Measurements from ENCODE around the gene MLPH.
A peak's percentile ranks its signal among the peaks of the same experiment; 100 is the strongest.

MLPH gene

DNA sequence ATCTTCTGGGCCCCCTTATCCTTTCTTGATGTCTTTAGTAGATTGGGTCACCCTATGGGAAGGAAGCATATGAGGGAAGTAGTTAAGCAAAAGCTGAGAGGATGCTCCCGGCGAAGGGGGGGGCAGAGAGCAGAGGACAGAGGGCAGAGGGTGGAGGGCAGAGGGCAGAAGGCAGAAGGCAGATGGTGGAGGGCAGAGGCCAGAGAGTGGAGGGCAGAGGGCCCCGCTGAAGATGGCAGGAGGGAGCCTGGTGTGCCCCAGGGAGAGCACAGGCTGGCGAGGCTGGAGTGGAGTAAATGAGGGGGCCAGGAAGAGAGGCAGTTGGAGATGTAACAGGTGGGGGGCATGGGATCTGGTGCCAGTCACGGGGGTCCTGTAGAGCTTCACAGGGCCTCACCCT is 7.0 kb downstream of the MLPH start:
- no peak overlapping the region for H2AK5ac ChIP-seq (ENCODE audit: low read length, severe bottlenecking)
- H3K4me2 ChIP-seq (ENCODE audit: low read length, poor library complexity, severe bottlenecking): no peak overlapping the region
- no peak overlapping the region for H3K9ac ChIP-seq (ENCODE audit: low read length)
- H2AFZ ChIP-seq (ENCODE audit: low read depth, low read length): no peak overlapping the region
- H3K23ac ChIP-seq (ENCODE audit: low read length in 2 of 2): no peak overlapping the region
- H4K91ac ChIP-seq (ENCODE audit: low read length): no peak overlapping the region
- peak overlapping the region in 1 of 2 experiments; percentile 51 for H2BK12ac ChIP-seq (ENCODE audit: low read length in 2 of 2)
- H4K8ac ChIP-seq (ENCODE audit: low read length): no peak overlapping the region
- no peak overlapping the region for H3K14ac ChIP-seq (ENCODE audit: low read length in 2 of 2)
- peaks cover 18% of the 10 kb centered on the region for H3K4me1 ChIP-seq (ENCODE audit: control insufficient read depth, insufficient read depth, low read depth, low read length)
- WGBS: 94% methylated on average over 5 of the region's 5 CpGs
- no peaks in the 10 kb centered on the region for H3K27me3 ChIP-seq (ENCODE audit: control insufficient read depth in 1 of 2, insufficient read depth in 1 of 2, low read length in 2 of 2)
- H3K27ac ChIP-seq (ENCODE audit: low read length, poor library complexity, severe bottlenecking): no peak overlapping the region
- H2BK120ac ChIP-seq (ENCODE audit: low read depth, low read length): no peak overlapping the region
- H3K36me3 ChIP-seq (ENCODE audit: control insufficient read depth in 1 of 2, insufficient read depth in 2 of 2, low read depth in 1 of 2, low read length in 2 of 2): peaks cover 27 to 75% of the 10 kb centered on the region in 2 experiments
- H3K4ac ChIP-seq (ENCODE audit: low read depth in 1 of 2, low read length in 2 of 2): peak overlapping the region in 1 of 2 experiments; percentile 24
- H3K9me3 ChIP-seq (ENCODE audit: control insufficient read depth, low read length): peaks cover 13% of the 10 kb centered on the region
- no peak for DNase-seq
- H3K4me3 ChIP-seq (ENCODE audit: insufficient read depth in 1 of 2, low read depth in 1 of 2, low read length in 2 of 2): no peak overlapping the region
- H3K79me1 ChIP-seq (replicated peaks; ENCODE audit: low read length, poor library complexity, severe bottlenecking): peaks cover 26% of the 10 kb centered on the region
- H3K18ac ChIP-seq (ENCODE audit: low read depth in 1 of 2, low read length in 2 of 2): no peak overlapping the region
- H2BK15ac ChIP-seq (ENCODE audit: low read depth, poor library complexity, severe bottlenecking): no peak overlapping the region
- H2BK5ac ChIP-seq (ENCODE audit: low read depth, low read length, poor library complexity, severe bottlenecking): no peak overlapping the region

GRCh38 chr2:237495521-237496117 is 8.6 kb downstream of the MLPH start:
- Histone ChIP-seq H3K79me1 (replicated peaks; ENCODE audit: low read length, poor library complexity, severe bottlenecking) (peaks cover 26% of the 10 kb centered on the region), H3K4ac (ENCODE audit: low read depth in 1 of 2, low read length in 2 of 2) (peak overlapping the region in 1 of 2 experiments; percentile 18), H3K27me3 (ENCODE audit: control insufficient read depth in 1 of 2, insufficient read depth in 1 of 2, low read length in 2 of 2) (no peaks in the 10 kb centered on the region), H3K27ac (ENCODE audit: low read length, poor library complexity, severe bottlenecking) (no peak overlapping the region), H3K4me2 (ENCODE audit: low read length, poor library complexity, severe bottlenecking) (no peak overlapping the region), H3K23ac (ENCODE audit: low read length in 2 of 2) (no peak overlapping the region), H3K4me1 (ENCODE audit: control insufficient read depth, insufficient read depth, low read depth, low read length) (peaks cover 15% of the 10 kb centered on the region), H4K91ac (ENCODE audit: low read length) (peak overlapping the region; percentile 16), H2BK5ac (ENCODE audit: low read depth, low read length, poor library complexity, severe bottlenecking) (no peak overlapping the region), H2BK15ac (ENCODE audit: low read depth, poor library complexity, severe bottlenecking) (no peak overlapping the region), H3K14ac (ENCODE audit: low read length in 2 of 2) (peak overlapping the region in 1 of 2 experiments; percentile 3), H3K9ac (ENCODE audit: low read length) (no peak overlapping the region), H2AFZ (ENCODE audit: low read depth, low read length) (peak overlapping the region; percentile 29), H2BK120ac (ENCODE audit: low read depth, low read length) (peak overlapping the region; percentile 19), H2AK5ac (ENCODE audit: low read length, severe bottlenecking) (peak overlapping the region; percentile 47), H3K36me3 (ENCODE audit: control insufficient read depth in 1 of 2, insufficient read depth in 2 of 2, low read depth in 1 of 2, low read length in 2 of 2) (peaks cover 27 to 74% of the 10 kb centered on the region in 2 experiments), H4K8ac (ENCODE audit: low read length) (no peak overlapping the region), H3K9me3 (ENCODE audit: control insufficient read depth, low read length) (peaks cover 13% of the 10 kb centered on the region), H2BK12ac (ENCODE audit: low read length in 2 of 2) (peak overlapping the region in 1 of 2 experiments; percentile 48), H3K18ac (ENCODE audit: low read depth in 1 of 2, low read length in 2 of 2) (peak overlapping the region in 1 of 2 experiments; percentile 35), H3K4me3 (ENCODE audit: insufficient read depth in 1 of 2, low read depth in 1 of 2, low read length in 2 of 2) (no peak overlapping the region)
- no peak for DNase-seq
- WGBS: 97% methylated on average over 21 of the region's 21 CpGs

GRCh38 chr2:237496428-237496827 is 9.4 kb downstream of the MLPH start:
- H2BK12ac ChIP-seq (ENCODE audit: low read length in 2 of 2): no peak overlapping the region
- H3K23ac ChIP-seq (ENCODE audit: low read length in 2 of 2): no peak overlapping the region
- no peak overlapping the region for H3K4ac ChIP-seq (ENCODE audit: low read depth in 1 of 2, low read length in 2 of 2)
- no peak overlapping the region for H2BK5ac ChIP-seq (ENCODE audit: low read depth, low read length, poor library complexity, severe bottlenecking)
- H3K4me1 ChIP-seq (ENCODE audit: control insufficient read depth, insufficient read depth, low read depth, low read length): peaks cover 16% of the 10 kb centered on the region
- no peak overlapping the region for H2AK5ac ChIP-seq (ENCODE audit: low read length, severe bottlenecking)
- no peak overlapping the region for H3K14ac ChIP-seq (ENCODE audit: low read length in 2 of 2)
- H2BK120ac ChIP-seq (ENCODE audit: low read depth, low read length): no peak overlapping the region
- H4K91ac ChIP-seq (ENCODE audit: low read length): no peak overlapping the region
- H3K36me3 ChIP-seq (ENCODE audit: control insufficient read depth in 1 of 2, insufficient read depth in 2 of 2, low read depth in 1 of 2, low read length in 2 of 2): peaks cover 24 to 71% of the 10 kb centered on the region in 2 experiments
- no peak overlapping the region for H2BK15ac ChIP-seq (ENCODE audit: low read depth, poor library complexity, severe bottlenecking)
- no peak overlapping the region for H4K8ac ChIP-seq (ENCODE audit: low read length)
- DNase-seq: no peak
- H3K9me3 ChIP-seq (ENCODE audit: control insufficient read depth, low read length): peaks cover 10% of the 10 kb centered on the region
- no peak overlapping the region for H3K4me2 ChIP-seq (ENCODE audit: low read length, poor library complexity, severe bottlenecking)
- 93% methylated on average over 8 of the region's 8 CpGs for WGBS
- H3K4me3 ChIP-seq (ENCODE audit: insufficient read depth in 1 of 2, low read depth in 1 of 2, low read length in 2 of 2): no peak overlapping the region
- H3K79me1 ChIP-seq (replicated peaks; ENCODE audit: low read length, poor library complexity, severe bottlenecking): peaks cover 26% of the 10 kb centered on the region
- H3K18ac ChIP-seq (ENCODE audit: low read depth in 1 of 2, low read length in 2 of 2): no peak overlapping the region
- no peak overlapping the region for H3K9ac ChIP-seq (ENCODE audit: low read length)
- H3K27ac ChIP-seq (ENCODE audit: low read length, poor library complexity, severe bottlenecking): no peak overlapping the region
- no peak overlapping the region for H2AFZ ChIP-seq (ENCODE audit: low read depth, low read length)
- no peaks in the 10 kb centered on the region for H3K27me3 ChIP-seq (ENCODE audit: control insufficient read depth in 1 of 2, insufficient read depth in 1 of 2, low read length in 2 of 2)

- no peak overlapping the region for H3K14ac ChIP-seq (ENCODE audit: low read length in 2 of 2)
- H3K18ac ChIP-seq (ENCODE audit: low read depth in 1 of 2, low read length in 2 of 2): peak overlapping the region in 1 of 2 experiments; percentile 28
- no peak overlapping the region for H3K27ac ChIP-seq (ENCODE audit: low read length, poor library complexity, severe bottlenecking)
- H4K8ac ChIP-seq (ENCODE audit: low read length): no peak overlapping the region
- no peak for DNase-seq
- H2BK12ac ChIP-seq (ENCODE audit: low read length in 2 of 2): no peak overlapping the region
- H3K9ac ChIP-seq (ENCODE audit: low read length): peak overlapping the region; percentile 65
- peaks cover 2% of the 10 kb centered on the region for H3K9me3 ChIP-seq (ENCODE audit: control insufficient read depth, low read length)
- H3K4me2 ChIP-seq (ENCODE audit: low read length, poor library complexity, severe bottlenecking): no peak overlapping the region
- peak overlapping the region; percentile 1 for H2BK15ac ChIP-seq (ENCODE audit: low read depth, poor library complexity, severe bottlenecking)
- no peak overlapping the region for H3K23ac ChIP-seq (ENCODE audit: low read length in 2 of 2)
- H3K36me3 ChIP-seq (ENCODE audit: control insufficient read depth in 1 of 2, insufficient read depth in 2 of 2, low read depth in 1 of 2, low read length in 2 of 2): peaks cover 20 to 64% of the 10 kb centered on the region in 2 experiments
- 92% methylated on average over 23 of the region's 23 CpGs for WGBS
- peaks cover 24% of the 10 kb centered on the region for H3K79me1 ChIP-seq (replicated peaks; ENCODE audit: low read length, poor library complexity, severe bottlenecking)
- H3K27me3 ChIP-seq (ENCODE audit: control insufficient read depth in 1 of 2, insufficient read depth in 1 of 2, low read length in 2 of 2): no peaks in the 10 kb centered on the region
- H4K91ac ChIP-seq (ENCODE audit: low read length): no peak overlapping the region
- H2BK5ac ChIP-seq (ENCODE audit: low read depth, low read length, poor library complexity, severe bottlenecking): no peak overlapping the region
- H2BK120ac ChIP-seq (ENCODE audit: low read depth, low read length): no peak overlapping the region
- H3K4ac ChIP-seq (ENCODE audit: low read depth in 1 of 2, low read length in 2 of 2): no peak overlapping the region
- peaks cover 17% of the 10 kb centered on the region for H3K4me1 ChIP-seq (ENCODE audit: control insufficient read depth, insufficient read depth, low read depth, low read length)
- peak overlapping the region in 1 of 2 experiments; percentile 60 for H3K4me3 ChIP-seq (ENCODE audit: insufficient read depth in 1 of 2, low read depth in 1 of 2, low read length in 2 of 2)
- H2AK5ac ChIP-seq (ENCODE audit: low read length, severe bottlenecking): peak overlapping the region; percentile 6
- H2AFZ ChIP-seq (ENCODE audit: low read depth, low read length): no peak overlapping the region
Measured at GRCh38 chr2:237497009-237497837, 10.2 kb downstream of the MLPH start.
